HepG2 (cell line): ENCODE data around the gene SORD. TPM values are rescaled to one million over a fixed set of nuclear protein-coding genes. Genes with fewer than 3 reads are reported as not detected.

ENCODE experiments used
- CBX1 ChIP-seq: IDR thresholded peaks from one replicate; pipeline ENCODE4 v1.6.1; 2016; ENCODE audit warnings: antibody characterized with exemption, low read depth
- CC2D1A ChIP-seq: sonication (generic); formaldehyde crosslinking; IDR thresholded peaks from 2 replicates; pipeline ENCODE4 v1.8.1; 2023; ENCODE audit warnings: mild to moderate bottlenecking, missing genetic modification reagents
- CEBPB ChIP-seq: IDR thresholded peaks from 2 replicates; pipeline ENCODE4 v1.6.1; 2011; ENCODE audit warnings: low read depth, low read length, improper control_type of control experiment, borderline replicate concordance
- DPF2 ChIP-seq: sonication (generic); formaldehyde crosslinking; IDR thresholded peaks from 2 replicates; pipeline ENCODE4 v1.4.0; 2020; ENCODE audit warnings: mild to moderate bottlenecking, low read depth, missing genetic modification reagents, borderline replicate concordance
- GATAD1 ChIP-seq: IDR thresholded peaks from 2 replicates; pipeline ENCODE4 v1.6.1; 2016; ENCODE audit warnings: missing genetic modification reagents, missing compliant biosample characterization
- GPN1 ChIP-seq: sonication (generic); formaldehyde crosslinking; IDR thresholded peaks from 2 replicates; pipeline ENCODE4 v1.5.1; 2020; ENCODE audit warnings: missing genetic modification reagents, borderline replicate concordance
- JUNB ChIP-seq: sonication (generic); formaldehyde crosslinking; IDR thresholded peaks from 2 replicates; pipeline ENCODE4 v1.8.0; 2022; ENCODE audit warnings: missing genetic modification reagents, mild to moderate bottlenecking, borderline replicate concordance
- MIER2 ChIP-seq: IDR thresholded peaks from 2 replicates; pipeline ENCODE4 v1.6.1; 2016; ENCODE audit warnings: missing biosample characterization, missing genetic modification reagents
- MLLT10 ChIP-seq: sonication (generic); formaldehyde crosslinking; IDR thresholded peaks from 2 replicates; pipeline ENCODE4 v1.4.0; 2020; ENCODE audit warnings: missing genetic modification reagents
- NCOA5 ChIP-seq: sonication (generic); formaldehyde crosslinking; IDR thresholded peaks from 2 replicates; pipeline ENCODE4 v1.4.0; 2020; ENCODE audit warnings: missing genetic modification reagents
- ONECUT2 ChIP-seq: sonication (generic); formaldehyde crosslinking; IDR thresholded peaks from 2 replicates; pipeline ENCODE4 v1.4.0; 2020; ENCODE audit warnings: missing genetic modification reagents
- PHF8 ChIP-seq: sonication (generic); formaldehyde crosslinking; IDR thresholded peaks from 2 replicates; pipeline ENCODE4 v1.5.0; 2020; ENCODE audit warnings: missing genetic modification reagents
- PPARG ChIP-seq: conservative IDR thresholded peaks from 2 replicates; pipeline ENCODE4 v1.6.1; 2016; ENCODE audit warnings: missing biosample characterization, missing genetic modification reagents
- SAP130 ChIP-seq: IDR thresholded peaks from 2 replicates; pipeline ENCODE4 v1.6.1; 2016; ENCODE audit warnings: low read depth
- SP5 ChIP-seq: IDR thresholded peaks from 2 replicates; pipeline ENCODE4 v1.6.1; 2016; ENCODE audit warnings: low read depth, borderline replicate concordance
- WIZ ChIP-seq: sonication (generic); formaldehyde crosslinking; IDR thresholded peaks from 2 replicates; pipeline ENCODE4 v1.5.1; 2020; ENCODE audit warnings: mild to moderate bottlenecking, missing genetic modification reagents
- ZFP90 ChIP-seq: sonication (generic); formaldehyde crosslinking; IDR thresholded peaks from 2 replicates; pipeline ENCODE4 v1.8.0; 2022; ENCODE audit warnings: missing genetic modification reagents, mild to moderate bottlenecking, inconsistent platforms, borderline replicate concordance
- ZNF253 ChIP-seq: sonication (generic); formaldehyde crosslinking; IDR thresholded peaks from 2 replicates; pipeline ENCODE4 v1.8.0; 2022; ENCODE audit warnings: mild to moderate bottlenecking, missing genetic modification reagents, borderline replicate concordance
- ZNF451 ChIP-seq: sonication (generic); formaldehyde crosslinking; IDR thresholded peaks from 2 replicates; pipeline ENCODE4 v1.5.0; 2020; ENCODE audit warnings: mild to moderate bottlenecking, missing genetic modification reagents
- ZNF552 ChIP-seq: sonication (generic); formaldehyde crosslinking; IDR thresholded peaks from 2 replicates; pipeline ENCODE4 v1.9.0; 2022; ENCODE audit warnings: missing genetic modification reagents, mild to moderate bottlenecking, borderline replicate concordance
- ZNF709 ChIP-seq: sonication (generic); formaldehyde crosslinking; IDR thresholded peaks from 2 replicates; pipeline ENCODE4 v1.5.0; 2020; ENCODE audit warnings: mild to moderate bottlenecking, missing genetic modification reagents
- polyA plus RNA-seq, 8 experiments: library from polyadenylated mRNA; depleted of rRNA in 3 of 8; stranded (reverse) in 7 of 8; unstranded in 1 of 8; fragments of >200 nt; fragmentation: Illumina TruSeq in 4 of 8; extraction: Trizol in 4 of 8; gene quantifications; 2 replicates each; pipeline versions ENCODE4 v1.2.1 to v1.2.3, GENCODE V29; 2011 to 2016; ENCODE audit warnings: low read depth in 4 of 8, missing spikeins in 1 of 8, mixed read lengths in 1 of 8; ENCODE audit not compliant: insufficient read depth in 1 of 8
- total RNA-seq, 5 experiments: library from RNA; depleted of rRNA; stranded (reverse); fragments of >200 nt; fragmentation: Illumina TruSeq; extraction: Trizol; gene quantifications; 2 replicates each; pipeline ENCODE4 v1.2.3, GENCODE V29; 2016; ENCODE audit warnings: low read depth in 1 of 5
- TF ChIP-seq, protein P1 (sequence below): IDR thresholded peaks from 2 replicates; pipeline ENCODE4 v1.6.1; 2016; ENCODE audit warnings: missing compliant biosample characterization, missing genetic modification reagents, borderline replicate concordance
- TF ChIP-seq, protein P2 (sequence below): sonication (generic); formaldehyde crosslinking; IDR thresholded peaks from 2 replicates; pipeline ENCODE4 v1.5.1; 2020; ENCODE audit warnings: missing genetic modification reagents, mild to moderate bottlenecking, borderline replicate concordance
- TF ChIP-seq, protein P3 (sequence below): sonication (generic); formaldehyde crosslinking; IDR thresholded peaks from 2 replicates; pipeline ENCODE4 v1.4.0; 2020; ENCODE audit warnings: missing genetic modification reagents
- TF ChIP-seq, protein P4 (sequence below): sonication (generic); formaldehyde crosslinking; IDR thresholded peaks from 2 replicates; pipeline ENCODE4 v1.4.0; 2020; ENCODE audit warnings: missing genetic modification reagents

SORD gene
- total and polyA plus RNA-seq, 2 of the 13 experiments (the other 11 are each of a cell fraction or from before 2014, with no cell fraction given): 59.1 to 95.3 TPM

DNA sequence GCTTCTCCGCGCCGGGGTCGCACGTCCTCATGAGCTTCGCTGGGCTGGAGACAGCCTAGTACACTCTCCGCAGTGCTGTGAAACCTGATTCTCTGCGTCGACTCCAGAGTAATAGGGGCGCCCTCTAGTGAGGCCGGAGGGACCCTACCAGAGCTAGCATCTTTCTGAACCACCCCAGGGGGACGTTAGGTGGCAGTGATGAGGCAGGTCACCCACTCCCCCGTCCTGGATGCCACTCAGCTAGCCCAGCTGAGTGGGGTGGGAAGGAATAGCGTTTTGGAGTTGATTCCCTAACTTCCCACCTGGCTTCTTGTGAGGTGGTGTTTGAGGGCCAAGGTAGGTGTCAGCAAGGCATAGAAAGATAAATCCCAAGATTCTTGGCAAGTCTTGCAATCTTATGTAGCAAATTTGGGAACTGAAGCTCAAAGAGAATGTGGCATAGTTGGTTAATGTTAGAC is 95.2 kb downstream of the SORD start (continued):
- TF ChIP-seq, protein P1, sequence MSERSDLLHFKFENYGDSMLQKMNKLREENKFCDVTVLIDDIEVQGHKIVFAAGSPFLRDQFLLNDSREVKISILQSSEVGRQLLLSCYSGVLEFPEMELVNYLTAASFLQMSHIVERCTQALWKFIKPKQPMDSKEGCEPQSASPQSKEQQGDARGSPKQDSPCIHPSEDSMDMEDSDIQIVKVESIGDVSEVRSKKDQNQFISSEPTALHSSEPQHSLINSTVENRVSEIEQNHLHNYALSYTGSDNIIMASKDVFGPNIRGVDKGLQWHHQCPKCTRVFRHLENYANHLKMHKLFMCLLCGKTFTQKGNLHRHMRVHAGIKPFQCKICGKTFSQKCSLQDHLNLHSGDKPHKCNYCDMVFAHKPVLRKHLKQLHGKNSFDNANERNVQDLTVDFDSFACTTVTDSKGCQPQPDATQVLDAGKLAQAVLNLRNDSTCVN: peak; percentile 70; the same call in 1 of the 2 replicates
- TF ChIP-seq ZNF552 (CRISPR knock-in tag) (no peak), ZNF451 (CRISPR knock-in tag) (no peak), ZFP90 (CRISPR knock-in tag) (no peak), CC2D1A (CRISPR knock-in tag) (no peak), MLLT10 (CRISPR knock-in tag) (no peak), GATAD1 (CRISPR knock-in tag) (peak; percentile 48; the same call in 1 of the 2 replicates), SAP130 (0 out of 2 replicates have a peak, but pooled peaks have one; percentile 38), CEBPB (no peak), WIZ (CRISPR knock-in tag) (no peak), PHF8 (CRISPR knock-in tag) (0 out of 2 replicates have a peak, but pooled peaks have one; percentile 43), ZNF253 (no peak), JUNB (CRISPR knock-in tag) (no peak), PPARG (CRISPR knock-in tag) (0 out of 2 replicates have a peak, but pooled peaks have one; percentile 21), ONECUT2 (CRISPR knock-in tag) (no peak), GPN1 (CRISPR knock-in tag) (no peak), MIER2 (CRISPR knock-in tag) (no peak), DPF2 (CRISPR knock-in tag) (no peak), SP5 (CRISPR knock-in tag) (no peak), NCOA5 (CRISPR knock-in tag) (no peak), CBX1 (peak; percentile 29), ZNF709 (CRISPR knock-in tag) (0 out of 2 replicates have a peak, but pooled peaks have one; percentile 47)
- TF ChIP-seq, protein P2, sequence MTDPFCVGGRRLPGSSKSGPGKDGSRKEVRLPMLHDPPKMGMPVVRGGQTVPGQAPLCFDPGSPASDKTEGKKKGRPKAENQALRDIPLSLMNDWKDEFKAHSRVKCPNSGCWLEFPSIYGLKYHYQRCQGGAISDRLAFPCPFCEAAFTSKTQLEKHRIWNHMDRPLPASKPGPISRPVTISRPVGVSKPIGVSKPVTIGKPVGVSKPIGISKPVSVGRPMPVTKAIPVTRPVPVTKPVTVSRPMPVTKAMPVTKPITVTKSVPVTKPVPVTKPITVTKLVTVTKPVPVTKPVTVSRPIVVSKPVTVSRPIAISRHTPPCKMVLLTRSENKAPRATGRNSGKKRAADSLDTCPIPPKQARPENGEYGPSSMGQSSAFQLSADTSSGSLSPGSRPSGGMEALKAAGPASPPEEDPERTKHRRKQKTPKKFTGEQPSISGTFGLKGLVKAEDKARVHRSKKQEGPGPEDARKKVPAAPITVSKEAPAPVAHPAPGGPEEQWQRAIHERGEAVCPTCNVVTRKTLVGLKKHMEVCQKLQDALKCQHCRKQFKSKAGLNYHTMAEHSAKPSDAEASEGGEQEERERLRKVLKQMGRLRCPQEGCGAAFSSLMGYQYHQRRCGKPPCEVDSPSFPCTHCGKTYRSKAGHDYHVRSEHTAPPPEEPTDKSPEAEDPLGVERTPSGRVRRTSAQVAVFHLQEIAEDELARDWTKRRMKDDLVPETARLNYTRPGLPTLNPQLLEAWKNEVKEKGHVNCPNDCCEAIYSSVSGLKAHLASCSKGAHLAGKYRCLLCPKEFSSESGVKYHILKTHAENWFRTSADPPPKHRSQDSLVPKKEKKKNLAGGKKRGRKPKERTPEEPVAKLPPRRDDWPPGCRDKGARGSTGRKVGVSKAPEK: no peak
- TF ChIP-seq, protein P3, sequence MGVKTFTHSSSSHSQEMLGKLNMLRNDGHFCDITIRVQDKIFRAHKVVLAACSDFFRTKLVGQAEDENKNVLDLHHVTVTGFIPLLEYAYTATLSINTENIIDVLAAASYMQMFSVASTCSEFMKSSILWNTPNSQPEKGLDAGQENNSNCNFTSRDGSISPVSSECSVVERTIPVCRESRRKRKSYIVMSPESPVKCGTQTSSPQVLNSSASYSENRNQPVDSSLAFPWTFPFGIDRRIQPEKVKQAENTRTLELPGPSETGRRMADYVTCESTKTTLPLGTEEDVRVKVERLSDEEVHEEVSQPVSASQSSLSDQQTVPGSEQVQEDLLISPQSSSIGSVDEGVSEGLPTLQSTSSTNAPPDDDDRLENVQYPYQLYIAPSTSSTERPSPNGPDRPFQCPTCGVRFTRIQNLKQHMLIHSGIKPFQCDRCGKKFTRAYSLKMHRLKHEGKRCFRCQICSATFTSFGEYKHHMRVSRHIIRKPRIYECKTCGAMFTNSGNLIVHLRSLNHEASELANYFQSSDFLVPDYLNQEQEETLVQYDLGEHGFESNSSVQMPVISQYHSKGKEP (CRISPR knock-in tag): no peak
- TF ChIP-seq, protein P4, sequence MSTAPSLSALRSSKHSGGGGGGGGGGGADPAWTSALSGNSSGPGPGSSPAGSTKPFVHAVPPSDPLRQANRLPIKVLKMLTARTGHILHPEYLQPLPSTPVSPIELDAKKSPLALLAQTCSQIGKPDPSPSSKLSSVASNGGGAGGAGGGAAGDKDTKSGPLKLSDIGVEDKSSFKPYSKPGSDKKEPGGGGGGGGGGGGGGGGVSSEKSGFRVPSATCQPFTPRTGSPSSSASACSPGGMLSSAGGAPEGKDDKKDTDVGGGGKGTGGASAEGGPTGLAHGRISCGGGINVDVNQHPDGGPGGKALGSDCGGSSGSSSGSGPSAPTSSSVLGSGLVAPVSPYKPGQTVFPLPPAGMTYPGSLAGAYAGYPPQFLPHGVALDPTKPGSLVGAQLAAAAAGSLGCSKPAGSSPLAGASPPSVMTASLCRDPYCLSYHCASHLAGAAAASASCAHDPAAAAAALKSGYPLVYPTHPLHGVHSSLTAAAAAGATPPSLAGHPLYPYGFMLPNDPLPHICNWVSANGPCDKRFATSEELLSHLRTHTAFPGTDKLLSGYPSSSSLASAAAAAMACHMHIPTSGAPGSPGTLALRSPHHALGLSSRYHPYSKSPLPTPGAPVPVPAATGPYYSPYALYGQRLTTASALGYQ (CRISPR knock-in tag): no peak
